Loucy (cell line): ENCODE data around the gene NPAS1.

Source experiments
- H2AFZ ChIP-seq: fragments of 200-600 bp; sonication (generic); 2 replicates; pipeline ENCODE4 v1.6.0; 2016; ENCODE audit warnings: antibody characterized with exemption, mild to moderate bottlenecking, low read length, moderate library complexity
- H3F3A ChIP-seq: fragments of 200-600 bp; 2 replicates; pipeline ENCODE4 v1.6.0; 2016; ENCODE audit warnings: antibody characterized with exemption, low read depth, mild to moderate bottlenecking
- H3K27me3 ChIP-seq: fragments of 200-600 bp; sonication (generic); 2 replicates; pipeline ENCODE4 v1.6.1; 2014; ENCODE audit warnings: low read length, mild to moderate bottlenecking; ENCODE audit not compliant: insufficient read depth, poor library complexity, severe bottlenecking
- H3K36me3 ChIP-seq: fragments of 200-600 bp; sonication (generic); 2 replicates; pipeline ENCODE4 v1.6.1; 2016; ENCODE audit warnings: low read length; ENCODE audit not compliant: insufficient read depth
- H3K4me1 ChIP-seq: fragments of 200-600 bp; sonication (generic); 2 replicates; pipeline ENCODE4 v1.5.1; 2014; ENCODE audit warnings: low read length, mild to moderate bottlenecking; ENCODE audit not compliant: insufficient read depth, poor library complexity, severe bottlenecking
- H3K4me2 ChIP-seq: fragments of 200-600 bp; sonication (generic); 2 replicates; pipeline ENCODE4 v1.6.0; 2014; ENCODE audit warnings: antibody characterized with exemption, low read length, low read depth, mild to moderate bottlenecking; ENCODE audit not compliant: poor library complexity, severe bottlenecking
- H3K4me3 ChIP-seq: fragments of 200-600 bp; sonication (generic); 2 replicates; pipeline ENCODE4 v1.5.1; 2014; ENCODE audit warnings: low read length, mild to moderate bottlenecking, mixed read lengths; ENCODE audit not compliant: poor library complexity, severe bottlenecking
- H3K79me2 ChIP-seq: fragments of 200-600 bp; sonication (generic); 2 replicates; pipeline ENCODE4 v1.6.1; 2014; ENCODE audit warnings: low read length; ENCODE audit not compliant: insufficient read depth
- H3K9ac ChIP-seq: fragments of 200-600 bp; sonication (generic); 2 replicates; pipeline ENCODE4 v1.6.0; 2014; ENCODE audit warnings: mild to moderate bottlenecking, low read depth, low read length, moderate library complexity; ENCODE audit not compliant: poor library complexity, severe bottlenecking
- H3K9me2 ChIP-seq: fragments of 200-600 bp; sonication (generic); replicated peaks from 2 replicates; pipeline ENCODE4 v1.6.1; 2016; ENCODE audit warnings: low read depth, low read length, mixed read lengths
- H3K9me3 ChIP-seq: fragments of 200-600 bp; sonication (generic); 2 replicates; pipeline ENCODE4 v1.6.1; 2014; ENCODE audit warnings: mild to moderate bottlenecking, antibody characterized with exemption, low read length, low read depth; ENCODE audit not compliant: insufficient read depth
- H4K20me1 ChIP-seq: fragments of 200-600 bp; sonication (generic); 2 replicates; pipeline ENCODE4 v1.6.0; 2014; ENCODE audit warnings: antibody characterized with exemption, low read length, mild to moderate bottlenecking; ENCODE audit not compliant: insufficient read depth, poor library complexity, severe bottlenecking
- EZH2phosphoT487 ChIP-seq: fragments of 200-600 bp; IDR thresholded peaks from 2 replicates; pipeline ENCODE4 v1.6.1; 2018; ENCODE audit warnings: antibody characterized with exemption, mild to moderate bottlenecking, moderate library complexity, borderline replicate concordance
- TF ChIP-seq, protein P1 (sequence below): fragments of 200-600 bp; sonication (generic); conservative IDR thresholded peaks from 2 replicates; pipeline ENCODE4 v1.5.1; 2014; ENCODE audit warnings: mild to moderate bottlenecking, antibody characterized with exemption, low read length

The NPAS1 gene

GRCh38 chr19:47068246-47068645 lies 48.6 kb downstream of the NPAS1 start:
- no peaks in the 10 kb centered on the region; the same call in 1 of the 2 replicates for H3K79me2 ChIP-seq

GRCh38 chr19:47068876-47069406 lies 49.3 kb downstream of the NPAS1 start:
- Histone ChIP-seq H3K9me3 (no peaks in the 10 kb centered on the region), H3K4me3 (no peak overlapping the region), H3K4me1 (no peaks in the 10 kb centered on the region), H3K9me2 (no peaks in the 10 kb centered on the region), H4K20me1 (no peaks in the 10 kb centered on the region), H3K4me2 (no peak overlapping the region), H2AFZ (no peak overlapping the region), H3K9ac (no peak overlapping the region), H3K27me3 (no peaks in the 10 kb centered on the region), H3K36me3 (peaks cover 95% of the 10 kb centered on the region; the same call in 1 of the 2 replicates), H3K79me2 (peaks cover 1% of the 10 kb centered on the region; the same call in 1 of the 2 replicates), H3F3A (no peaks in the 10 kb centered on the region)
- TF ChIP-seq EZH2phosphoT487, result no peak
- TF ChIP-seq, protein P1, sequence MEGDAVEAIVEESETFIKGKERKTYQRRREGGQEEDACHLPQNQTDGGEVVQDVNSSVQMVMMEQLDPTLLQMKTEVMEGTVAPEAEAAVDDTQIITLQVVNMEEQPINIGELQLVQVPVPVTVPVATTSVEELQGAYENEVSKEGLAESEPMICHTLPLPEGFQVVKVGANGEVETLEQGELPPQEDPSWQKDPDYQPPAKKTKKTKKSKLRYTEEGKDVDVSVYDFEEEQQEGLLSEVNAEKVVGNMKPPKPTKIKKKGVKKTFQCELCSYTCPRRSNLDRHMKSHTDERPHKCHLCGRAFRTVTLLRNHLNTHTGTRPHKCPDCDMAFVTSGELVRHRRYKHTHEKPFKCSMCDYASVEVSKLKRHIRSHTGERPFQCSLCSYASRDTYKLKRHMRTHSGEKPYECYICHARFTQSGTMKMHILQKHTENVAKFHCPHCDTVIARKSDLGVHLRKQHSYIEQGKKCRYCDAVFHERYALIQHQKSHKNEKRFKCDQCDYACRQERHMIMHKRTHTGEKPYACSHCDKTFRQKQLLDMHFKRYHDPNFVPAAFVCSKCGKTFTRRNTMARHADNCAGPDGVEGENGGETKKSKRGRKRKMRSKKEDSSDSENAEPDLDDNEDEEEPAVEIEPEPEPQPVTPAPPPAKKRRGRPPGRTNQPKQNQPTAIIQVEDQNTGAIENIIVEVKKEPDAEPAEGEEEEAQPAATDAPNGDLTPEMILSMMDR, result no peak

More at GRCh38 chr19:47068246-47068645, 48.6 kb downstream of the NPAS1 start:
- Histone ChIP-seq H3K9me2 (no peaks in the 10 kb centered on the region), H4K20me1 (no peaks in the 10 kb centered on the region), H3K9ac (no peak overlapping the region), H3K4me2 (no peak overlapping the region), H3K4me1 (no peaks in the 10 kb centered on the region), H3K27me3 (no peaks in the 10 kb centered on the region), H2AFZ (no peak overlapping the region), H3K4me3 (no peak overlapping the region), H3K9me3 (no peaks in the 10 kb centered on the region), H3F3A (no peaks in the 10 kb centered on the region), H3K36me3 (peaks cover 96% of the 10 kb centered on the region; the same call in 1 of the 2 replicates)
- TF ChIP-seq EZH2phosphoT487, result no peak
- TF ChIP-seq, protein P1, result no peak

DNA sequence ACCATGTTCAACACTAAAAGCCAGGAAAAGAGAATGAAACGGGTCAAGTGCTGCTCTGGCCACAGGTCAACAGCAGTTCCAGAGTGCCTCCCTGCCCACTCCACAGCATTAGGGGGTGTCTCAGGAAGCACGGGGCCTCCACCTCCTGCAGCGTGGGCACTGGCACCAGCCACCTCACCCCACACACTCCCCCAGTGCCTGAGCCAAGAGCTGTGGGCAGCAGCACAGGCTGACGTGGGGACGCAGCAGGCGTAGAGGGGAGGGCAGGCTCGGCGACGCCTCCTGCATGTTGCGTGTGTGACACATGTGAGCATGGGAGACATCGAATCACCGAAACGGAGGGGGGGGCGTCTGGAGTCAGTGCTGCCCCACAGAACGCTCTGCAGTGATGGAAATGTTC lies 50.2 kb downstream of the NPAS1 start:
- Histone ChIP-seq H3K9me2 (no peaks in the 10 kb centered on the region), H3K36me3 (peaks cover 96% of the 10 kb centered on the region; the same call in 1 of the 2 replicates), H3K4me3 (no peak overlapping the region), H3K4me1 (peaks cover 4% of the 10 kb centered on the region), H3K4me2 (no peak overlapping the region), H2AFZ (no peak overlapping the region), H3F3A (no peaks in the 10 kb centered on the region), H3K79me2 (peaks cover 10% of the 10 kb centered on the region; the same call in 1 of the 2 replicates), H3K9me3 (no peaks in the 10 kb centered on the region), H4K20me1 (no peaks in the 10 kb centered on the region), H3K27me3 (no peaks in the 10 kb centered on the region), H3K9ac (no peak overlapping the region)
- TF ChIP-seq, protein P1, result no peak
- no peak for TF ChIP-seq EZH2phosphoT487
